GM23338 (cell line): ENCODE data around the gene MOXD1. TPM values are rescaled to one million over a fixed set of nuclear protein-coding genes. Genes with fewer than 3 reads are reported as not detected.

Experiments
- ATAC-seq: fragments of 200-7000 bp; cut with Tn5 transposase; 3 replicates; pipeline ENCODE4 v1.9.1; 2020
- DNase-seq: peaks from one replicate; pipeline ENCODE4 v3.0.0-alpha.2; 2015; ENCODE audit warnings: low spot score
- H2AFZ ChIP-seq: fragments of 200-600 bp; sonication (generic); 2 replicates; pipeline ENCODE4 v1.8.0; 2016; ENCODE audit warnings: antibody characterized with exemption, mild to moderate bottlenecking, moderate library complexity
- H3F3A ChIP-seq: fragments of 200-600 bp; sonication (generic); replicated peaks from 2 replicates; pipeline ENCODE4 v1.8.0; 2017; ENCODE audit warnings: antibody characterized with exemption, mixed run types, low read depth
- H3K27ac ChIP-seq: fragments of 200-600 bp; sonication (generic); 2 replicates; pipeline ENCODE4 v1.6.1; 2016; ENCODE audit warnings: low read depth
- H3K27me3 ChIP-seq: fragments of 200-600 bp; sonication (generic); 2 replicates; pipeline ENCODE4 v1.8.0; 2016; ENCODE audit warnings: mild to moderate bottlenecking, mixed run types, moderate library complexity; ENCODE audit not compliant: insufficient read depth
- H3K36me3 ChIP-seq: fragments of 200-600 bp; sonication (generic); 2 replicates; pipeline ENCODE4 v1.8.0; 2016; ENCODE audit warnings: mild to moderate bottlenecking; ENCODE audit not compliant: insufficient read depth
- H3K4me1 ChIP-seq: fragments of 200-600 bp; sonication (generic); 2 replicates; pipeline ENCODE4 v1.8.0; 2016; ENCODE audit warnings: mild to moderate bottlenecking, moderate library complexity; ENCODE audit not compliant: insufficient read depth
- H3K4me2 ChIP-seq: fragments of 200-600 bp; sonication (generic); 2 replicates; pipeline ENCODE4 v1.7.1; 2017; ENCODE audit warnings: mixed run types
- H3K4me3 ChIP-seq: fragments of 200-600 bp; sonication (generic); 2 replicates; pipeline ENCODE4 v1.6.1; 2016; ENCODE audit warnings: mixed run types
- H3K79me2 ChIP-seq: fragments of 200-600 bp; sonication (generic); replicated peaks from 2 replicates; pipeline ENCODE4 v1.8.0; 2017; ENCODE audit warnings: mild to moderate bottlenecking; ENCODE audit not compliant: insufficient read depth
- H3K9me2 ChIP-seq: fragments of 200-600 bp; sonication (generic); 2 replicates; pipeline ENCODE4 v1.8.0; 2017; ENCODE audit not compliant: insufficient read depth
- H4K20me1 ChIP-seq: fragments of 200-600 bp; sonication (generic); replicated peaks from 2 replicates; pipeline ENCODE4 v1.8.0; 2017; ENCODE audit warnings: mild to moderate bottlenecking; ENCODE audit not compliant: insufficient read depth
- H3K27ac Mint-ChIP-seq: 2 replicates; pipeline ENCODE4 v1.8.0; 2020; ENCODE audit warnings: inconsistent platforms, mild to moderate bottlenecking, moderate library complexity, mixed read lengths
- H3K27me3 Mint-ChIP-seq: 3 replicates; pipeline ENCODE4 v1.8.0; 2022; ENCODE audit warnings: low read depth, mild to moderate bottlenecking, moderate library complexity, mixed read lengths, inconsistent platforms; ENCODE audit not compliant: insufficient read depth, poor library complexity
- H3K36me3 Mint-ChIP-seq: 3 replicates; pipeline ENCODE4 v1.8.0; 2021; ENCODE audit warnings: low read depth, mild to moderate bottlenecking, inconsistent platforms, moderate library complexity, mixed read lengths
- H3K4me1 Mint-ChIP-seq: 3 replicates; pipeline ENCODE4 v1.8.0; 2020; ENCODE audit warnings: mild to moderate bottlenecking, inconsistent platforms, mixed read lengths
- H3K4me3 Mint-ChIP-seq: 3 replicates; pipeline ENCODE4 v1.8.0; 2021; ENCODE audit warnings: moderate library complexity, mild to moderate bottlenecking, inconsistent platforms, mixed read lengths
- H3K9me3 Mint-ChIP-seq: 3 replicates; pipeline ENCODE4 v1.8.0; 2020; ENCODE audit warnings: moderate library complexity, mild to moderate bottlenecking, inconsistent platforms, mixed read lengths
- CREB1 ChIP-seq: fragments of 250-450 bp; sonication (Bioruptor Pico); IDR thresholded peaks from 2 replicates; pipeline ENCODE4 v1.5.0; 2020; ENCODE audit warnings: low read depth, mild to moderate bottlenecking, moderate library complexity
- JUNB ChIP-seq: IDR thresholded peaks from one replicate; pipeline ENCODE4 v1.6.1; 2016; ENCODE audit warnings: antibody characterized with exemption; ENCODE audit not compliant: unreplicated experiment
- NANOG ChIP-seq: IDR thresholded peaks from 2 replicates; pipeline ENCODE4 v1.6.1; 2016; ENCODE audit warnings: antibody characterized with exemption, borderline replicate concordance
- POLR2AphosphoS5 ChIP-seq: IDR thresholded peaks from 2 replicates; pipeline ENCODE4 v1.6.1; 2016; ENCODE audit warnings: antibody characterized with exemption, low read depth
- STAT1 ChIP-seq: IDR thresholded peaks from one replicate; pipeline ENCODE4 v1.6.1; 2016; ENCODE audit warnings: antibody characterized with exemption; ENCODE audit not compliant: unreplicated experiment
- ZNF114 ChIP-seq: fragments of 250-450 bp; sonication (Bioruptor Pico); IDR thresholded peaks from 2 replicates; pipeline ENCODE4 v1.5.0; 2020; ENCODE audit warnings: mild to moderate bottlenecking, moderate library complexity
- ZNF331 ChIP-seq: fragments of 250-450 bp; sonication (Bioruptor Pico); IDR thresholded peaks from 2 replicates; pipeline ENCODE4 v1.5.0; 2020; ENCODE audit warnings: low read depth, mild to moderate bottlenecking, moderate library complexity
- polyA plus RNA-seq: library from polyadenylated mRNA; unstranded; fragments of >200 nt; fragmentation: Nextera tagmentation; extraction: Ambion mirVana; gene quantifications from 2 replicates; pipeline ENCODE4 v1.2.1, GENCODE V29; 2016
- total RNA-seq: library from RNA; depleted of rRNA; stranded (reverse); fragments of >200 nt; shearing (Covaris generic); gene quantifications from 2 replicates; pipeline ENCODE4 v1.2.3, GENCODE V29; 2014
- TF ChIP-seq, protein P1 (sequence below): IDR thresholded peaks from one replicate; pipeline ENCODE4 v1.6.1; 2018; ENCODE audit warnings: antibody characterized with exemption; ENCODE audit not compliant: unreplicated experiment
- TF ChIP-seq, protein P2 (sequence below), 2 experiments: fragments of 200-600 bp in 1 of 2; sonication (generic) in 1 of 2; conservative IDR thresholded peaks; 2 replicates each; pipeline versions ENCODE4 v1.5.1 to v1.6.1; 2016 to 2017; ENCODE audit warnings: antibody characterized with exemption in 2 of 2, low read depth in 2 of 2, mild to moderate bottlenecking in 2 of 2, moderate library complexity in 1 of 2
- TF ChIP-seq, protein P3 (sequence below): fragments of 250-450 bp; sonication (Bioruptor Pico); IDR thresholded peaks from 2 replicates; pipeline ENCODE4 v1.5.0; 2020; ENCODE audit warnings: mild to moderate bottlenecking, moderate library complexity

The MOXD1 gene
- total and polyA plus RNA-seq, 2 experiments from 2014 or later, result 1.7 to 4.3 TPM

GRCh38 chr6:132314432-132314831 is 86.8 kb downstream of the MOXD1 start (continued):
- TF ChIP-seq, protein P1, sequence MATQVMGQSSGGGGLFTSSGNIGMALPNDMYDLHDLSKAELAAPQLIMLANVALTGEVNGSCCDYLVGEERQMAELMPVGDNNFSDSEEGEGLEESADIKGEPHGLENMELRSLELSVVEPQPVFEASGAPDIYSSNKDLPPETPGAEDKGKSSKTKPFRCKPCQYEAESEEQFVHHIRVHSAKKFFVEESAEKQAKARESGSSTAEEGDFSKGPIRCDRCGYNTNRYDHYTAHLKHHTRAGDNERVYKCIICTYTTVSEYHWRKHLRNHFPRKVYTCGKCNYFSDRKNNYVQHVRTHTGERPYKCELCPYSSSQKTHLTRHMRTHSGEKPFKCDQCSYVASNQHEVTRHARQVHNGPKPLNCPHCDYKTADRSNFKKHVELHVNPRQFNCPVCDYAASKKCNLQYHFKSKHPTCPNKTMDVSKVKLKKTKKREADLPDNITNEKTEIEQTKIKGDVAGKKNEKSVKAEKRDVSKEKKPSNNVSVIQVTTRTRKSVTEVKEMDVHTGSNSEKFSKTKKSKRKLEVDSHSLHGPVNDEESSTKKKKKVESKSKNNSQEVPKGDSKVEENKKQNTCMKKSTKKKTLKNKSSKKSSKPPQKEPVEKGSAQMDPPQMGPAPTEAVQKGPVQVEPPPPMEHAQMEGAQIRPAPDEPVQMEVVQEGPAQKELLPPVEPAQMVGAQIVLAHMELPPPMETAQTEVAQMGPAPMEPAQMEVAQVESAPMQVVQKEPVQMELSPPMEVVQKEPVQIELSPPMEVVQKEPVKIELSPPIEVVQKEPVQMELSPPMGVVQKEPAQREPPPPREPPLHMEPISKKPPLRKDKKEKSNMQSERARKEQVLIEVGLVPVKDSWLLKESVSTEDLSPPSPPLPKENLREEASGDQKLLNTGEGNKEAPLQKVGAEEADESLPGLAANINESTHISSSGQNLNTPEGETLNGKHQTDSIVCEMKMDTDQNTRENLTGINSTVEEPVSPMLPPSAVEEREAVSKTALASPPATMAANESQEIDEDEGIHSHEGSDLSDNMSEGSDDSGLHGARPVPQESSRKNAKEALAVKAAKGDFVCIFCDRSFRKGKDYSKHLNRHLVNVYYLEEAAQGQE, result no peak
- TF ChIP-seq JUNB, result no peak

DNA sequence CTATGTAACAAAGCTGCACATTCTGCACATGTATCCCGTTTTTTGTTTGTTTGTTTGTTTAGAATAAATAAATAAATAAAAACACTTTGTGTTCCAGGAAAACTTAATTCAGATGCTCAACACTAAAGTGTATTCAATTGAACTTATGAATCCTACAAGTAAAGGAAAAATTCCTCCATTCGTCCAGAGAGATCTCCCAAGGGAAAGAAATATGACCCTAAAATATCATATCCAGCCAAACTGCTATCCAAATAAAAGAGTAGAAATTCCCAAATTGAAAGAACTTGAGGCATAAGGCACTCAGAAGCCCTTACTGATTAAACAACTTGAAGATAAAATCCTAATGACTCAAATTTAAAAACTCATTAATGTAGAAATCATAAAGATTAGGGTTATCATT is 90.4 kb downstream of the MOXD1 start:
- Histone ChIP-seq H3K27ac (no peak overlapping the region), H3K4me3 (no peak overlapping the region), H3K27me3 (no peaks in the 10 kb centered on the region), H3K36me3 (no peaks in the 10 kb centered on the region), H3K79me2 (no peaks in the 10 kb centered on the region), H2AFZ (no peak overlapping the region), H3F3A (no peaks in the 10 kb centered on the region), H3K9me2 (no peaks in the 10 kb centered on the region), H3K4me1 (no peaks in the 10 kb centered on the region), H3K4me2 (no peak overlapping the region), H4K20me1 (no peaks in the 10 kb centered on the region)
- Mint-ChIP-seq H3K9me3 (peaks cover 3% of the 10 kb centered on the region), H3K27ac (no peak overlapping the region), H3K4me3 (no peak overlapping the region), H3K36me3 (no peaks in the 10 kb centered on the region), H3K4me1 (no peaks in the 10 kb centered on the region), H3K27me3 (no peaks in the 10 kb centered on the region)
- ATAC-seq, result no peak
- no peak for DNase-seq
- TF ChIP-seq NANOG, result no peak
- TF ChIP-seq STAT1, result no peak
- TF ChIP-seq ZNF331 (CRISPR knock-in tag), result no peak
- TF ChIP-seq, protein P2, sequence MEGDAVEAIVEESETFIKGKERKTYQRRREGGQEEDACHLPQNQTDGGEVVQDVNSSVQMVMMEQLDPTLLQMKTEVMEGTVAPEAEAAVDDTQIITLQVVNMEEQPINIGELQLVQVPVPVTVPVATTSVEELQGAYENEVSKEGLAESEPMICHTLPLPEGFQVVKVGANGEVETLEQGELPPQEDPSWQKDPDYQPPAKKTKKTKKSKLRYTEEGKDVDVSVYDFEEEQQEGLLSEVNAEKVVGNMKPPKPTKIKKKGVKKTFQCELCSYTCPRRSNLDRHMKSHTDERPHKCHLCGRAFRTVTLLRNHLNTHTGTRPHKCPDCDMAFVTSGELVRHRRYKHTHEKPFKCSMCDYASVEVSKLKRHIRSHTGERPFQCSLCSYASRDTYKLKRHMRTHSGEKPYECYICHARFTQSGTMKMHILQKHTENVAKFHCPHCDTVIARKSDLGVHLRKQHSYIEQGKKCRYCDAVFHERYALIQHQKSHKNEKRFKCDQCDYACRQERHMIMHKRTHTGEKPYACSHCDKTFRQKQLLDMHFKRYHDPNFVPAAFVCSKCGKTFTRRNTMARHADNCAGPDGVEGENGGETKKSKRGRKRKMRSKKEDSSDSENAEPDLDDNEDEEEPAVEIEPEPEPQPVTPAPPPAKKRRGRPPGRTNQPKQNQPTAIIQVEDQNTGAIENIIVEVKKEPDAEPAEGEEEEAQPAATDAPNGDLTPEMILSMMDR (conservative IDR thresholded peaks at IDR 0.05; ENCODE audit: low read depth in 2 of 2), result no peak
- TF ChIP-seq POLR2AphosphoS5, result no peak
- TF ChIP-seq, protein P1, result no peak
- TF ChIP-seq JUNB, result no peak
- TF ChIP-seq ZNF114 (CRISPR knock-in tag), result no peak
- TF ChIP-seq, protein P3, sequence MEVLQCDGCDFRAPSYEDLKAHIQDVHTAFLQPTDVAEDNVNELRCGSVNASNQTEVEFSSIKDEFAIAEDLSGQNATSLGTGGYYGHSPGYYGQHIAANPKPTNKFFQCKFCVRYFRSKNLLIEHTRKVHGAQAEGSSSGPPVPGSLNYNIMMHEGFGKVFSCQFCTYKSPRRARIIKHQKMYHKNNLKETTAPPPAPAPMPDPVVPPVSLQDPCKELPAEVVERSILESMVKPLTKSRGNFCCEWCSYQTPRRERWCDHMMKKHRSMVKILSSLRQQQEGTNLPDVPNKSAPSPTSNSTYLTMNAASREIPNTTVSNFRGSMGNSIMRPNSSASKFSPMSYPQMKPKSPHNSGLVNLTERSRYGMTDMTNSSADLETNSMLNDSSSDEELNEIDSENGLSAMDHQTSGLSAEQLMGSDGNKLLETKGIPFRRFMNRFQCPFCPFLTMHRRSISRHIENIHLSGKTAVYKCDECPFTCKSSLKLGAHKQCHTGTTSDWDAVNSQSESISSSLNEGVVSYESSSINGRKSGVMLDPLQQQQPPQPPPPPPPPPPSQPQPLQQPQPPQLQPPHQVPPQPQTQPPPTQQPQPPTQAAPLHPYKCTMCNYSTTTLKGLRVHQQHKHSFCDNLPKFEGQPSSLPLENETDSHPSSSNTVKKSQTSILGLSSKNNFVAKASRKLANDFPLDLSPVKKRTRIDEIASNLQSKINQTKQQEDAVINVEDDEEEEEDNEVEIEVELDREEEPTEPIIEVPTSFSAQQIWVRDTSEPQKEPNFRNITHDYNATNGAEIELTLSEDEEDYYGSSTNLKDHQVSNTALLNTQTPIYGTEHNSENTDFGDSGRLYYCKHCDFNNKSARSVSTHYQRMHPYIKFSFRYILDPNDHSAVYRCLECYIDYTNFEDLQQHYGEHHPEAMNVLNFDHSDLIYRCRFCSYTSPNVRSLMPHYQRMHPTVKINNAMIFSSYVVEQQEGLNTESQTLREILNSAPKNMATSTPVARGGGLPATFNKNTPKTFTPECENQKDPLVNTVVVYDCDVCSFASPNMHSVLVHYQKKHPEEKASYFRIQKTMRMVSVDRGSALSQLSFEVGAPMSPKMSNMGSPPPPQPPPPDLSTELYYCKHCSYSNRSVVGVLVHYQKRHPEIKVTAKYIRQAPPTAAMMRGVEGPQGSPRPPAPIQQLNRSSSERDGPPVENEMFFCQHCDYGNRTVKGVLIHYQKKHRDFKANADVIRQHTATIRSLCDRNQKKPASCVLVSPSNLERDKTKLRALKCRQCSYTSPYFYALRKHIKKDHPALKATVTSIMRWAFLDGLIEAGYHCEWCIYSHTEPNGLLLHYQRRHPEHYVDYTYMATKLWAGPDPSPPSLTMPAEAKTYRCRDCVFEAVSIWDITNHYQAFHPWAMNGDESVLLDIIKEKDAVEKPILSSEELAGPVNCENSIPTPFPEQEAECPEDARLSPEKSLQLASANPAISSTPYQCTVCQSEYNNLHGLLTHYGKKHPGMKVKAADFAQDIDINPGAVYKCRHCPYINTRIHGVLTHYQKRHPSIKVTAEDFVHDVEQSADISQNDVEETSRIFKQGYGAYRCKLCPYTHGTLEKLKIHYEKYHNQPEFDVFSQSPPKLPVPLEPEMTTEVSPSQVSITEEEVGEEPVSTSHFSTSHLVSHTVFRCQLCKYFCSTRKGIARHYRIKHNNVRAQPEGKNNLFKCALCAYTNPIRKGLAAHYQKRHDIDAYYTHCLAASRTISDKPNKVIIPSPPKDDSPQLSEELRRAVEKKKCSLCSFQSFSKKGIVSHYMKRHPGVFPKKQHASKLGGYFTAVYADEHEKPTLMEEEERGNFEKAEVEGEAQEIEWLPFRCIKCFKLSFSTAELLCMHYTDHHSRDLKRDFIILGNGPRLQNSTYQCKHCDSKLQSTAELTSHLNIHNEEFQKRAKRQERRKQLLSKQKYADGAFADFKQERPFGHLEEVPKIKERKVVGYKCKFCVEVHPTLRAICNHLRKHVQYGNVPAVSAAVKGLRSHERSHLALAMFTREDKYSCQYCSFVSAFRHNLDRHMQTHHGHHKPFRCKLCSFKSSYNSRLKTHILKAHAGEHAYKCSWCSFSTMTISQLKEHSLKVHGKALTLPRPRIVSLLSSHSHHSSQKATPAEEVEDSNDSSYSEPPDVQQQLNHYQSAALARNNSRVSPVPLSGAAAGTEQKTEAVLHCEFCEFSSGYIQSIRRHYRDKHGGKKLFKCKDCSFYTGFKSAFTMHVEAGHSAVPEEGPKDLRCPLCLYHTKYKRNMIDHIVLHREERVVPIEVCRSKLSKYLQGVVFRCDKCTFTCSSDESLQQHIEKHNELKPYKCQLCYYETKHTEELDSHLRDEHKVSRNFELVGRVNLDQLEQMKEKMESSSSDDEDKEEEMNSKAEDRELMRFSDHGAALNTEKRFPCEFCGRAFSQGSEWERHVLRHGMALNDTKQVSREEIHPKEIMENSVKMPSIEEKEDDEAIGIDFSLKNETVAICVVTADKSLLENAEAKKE (CRISPR knock-in tag), result no peak
- no peak for TF ChIP-seq CREB1 (CRISPR knock-in tag)
